ENCODE data around the gene GPR137B.
A peak's percentile ranks its signal among the peaks of the same experiment; 100 is the strongest.

The GPR137B gene

DNA sequence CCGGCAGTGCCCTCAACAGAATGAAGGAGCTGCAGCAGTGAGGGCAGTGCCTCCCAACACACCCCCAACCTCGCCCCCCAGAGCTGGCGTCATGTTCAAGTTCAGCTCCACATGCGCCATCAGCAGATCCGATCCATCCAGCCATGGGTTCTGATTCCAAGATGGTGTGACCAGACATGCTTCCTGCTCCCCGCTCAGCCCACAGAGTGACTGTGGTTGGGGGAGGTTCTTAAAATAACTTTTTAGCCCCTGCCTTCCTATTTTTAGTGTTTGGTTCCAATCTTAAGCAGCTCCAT, 30.1 kb upstream of the GPR137B start:
- no peak for FAIRE-seq
- no peak for DNase-seq (ENCODE audit: insufficient read length, low spot score)
- TF ChIP-seq POU2F2 (IDR thresholded peaks at IDR 0.05; ENCODE audit: low read depth, low read length) = no peak

DNA sequence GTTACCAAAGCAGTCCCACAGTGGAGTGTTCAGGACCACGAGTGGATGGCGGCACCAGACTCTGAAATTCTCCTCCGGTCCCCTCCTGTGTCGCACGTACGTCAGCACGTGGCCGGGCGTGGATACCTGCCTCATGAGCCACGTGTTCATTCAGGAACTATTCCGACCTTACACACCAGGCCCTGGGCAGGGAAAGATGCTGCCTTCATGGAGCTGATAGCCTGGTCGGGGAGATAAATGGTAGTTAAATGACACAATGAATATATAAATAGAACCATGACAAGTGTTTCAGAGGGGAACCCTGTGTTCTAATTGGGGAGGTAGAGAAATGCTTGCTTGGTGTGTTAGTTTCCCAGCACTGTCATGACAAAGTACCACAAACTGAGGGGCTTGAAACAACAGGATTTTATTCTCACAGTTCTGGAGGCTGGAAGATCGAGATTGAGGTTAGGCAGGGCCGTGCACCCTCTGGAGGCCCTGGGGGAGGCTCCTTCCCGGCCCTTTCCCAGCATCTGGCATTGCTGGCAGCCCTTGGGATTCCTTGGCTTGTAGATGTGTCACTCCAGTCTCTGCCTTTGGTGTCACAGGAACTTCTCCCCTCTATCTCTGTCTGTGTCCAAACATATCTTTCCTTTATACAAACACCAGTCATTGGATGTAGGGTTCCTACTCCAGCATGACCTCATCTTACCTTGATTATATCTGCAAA, 28.9 kb upstream of the GPR137B start:
- FAIRE-seq (no peak), DNase-seq (ENCODE audit: insufficient read length, low spot score) (no peak)
- TF ChIP-seq PAX5 (IDR thresholded peaks at IDR 0.05; ENCODE audit: insufficient read depth, low read length, severe bottlenecking) (no peak), SPI1 (IDR thresholded peaks at IDR 0.05; ENCODE audit: low read depth, low read length) (no peak), POLR2AphosphoS5 (IDR thresholded peaks at IDR 0.05; ENCODE audit: low read depth, low read length) (no peak), POU2F2 (IDR thresholded peaks at IDR 0.05; ENCODE audit: low read depth, low read length) (no peak), POLR2A (IDR thresholded peaks at IDR 0.05; ENCODE audit: low read depth, low read length) (no peak), TAF1 (IDR thresholded peaks at IDR 0.05; ENCODE audit: low read depth, low read length) (no peak)

DNA sequence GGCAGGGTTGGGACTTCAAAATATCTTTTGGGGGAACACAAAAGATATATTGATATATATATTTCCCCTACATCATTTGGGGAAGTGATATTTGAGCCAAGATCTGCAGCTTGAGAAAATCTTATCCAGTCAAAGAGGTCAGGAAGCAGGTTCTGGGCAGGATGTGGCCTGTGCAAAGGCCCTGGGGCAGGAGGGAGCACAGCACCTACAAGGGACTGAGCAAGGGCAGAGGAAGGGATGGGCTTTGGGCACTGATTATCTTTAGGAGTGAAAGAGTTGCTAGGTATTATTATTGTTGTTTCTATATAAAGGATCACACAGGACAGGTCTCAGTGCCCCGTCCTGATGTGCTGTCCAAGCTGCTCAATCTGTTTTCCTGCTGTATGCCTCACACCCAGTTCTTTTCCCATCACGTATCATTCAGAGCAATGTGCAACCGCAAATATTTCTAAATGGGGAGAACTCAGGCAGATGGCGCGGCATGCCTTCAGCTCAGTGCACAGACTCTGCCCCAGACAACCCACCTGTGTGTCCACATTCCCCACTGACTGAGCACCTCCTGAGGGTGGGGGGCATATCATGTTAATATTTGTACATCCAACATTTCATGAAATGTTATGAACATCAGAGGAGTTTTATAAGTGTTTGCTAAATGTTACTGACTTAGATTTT, 28.1 kb upstream of the GPR137B start:
- TF ChIP-seq POLR2A (IDR thresholded peaks at IDR 0.05; ENCODE audit: low read depth, low read length) (no peak), SPI1 (IDR thresholded peaks at IDR 0.05; ENCODE audit: low read depth, low read length) (no peak; the same call in 1 of the 2 replicates), POU2F2 (IDR thresholded peaks at IDR 0.05; ENCODE audit: low read depth, low read length) (no peak), POLR2AphosphoS5 (IDR thresholded peaks at IDR 0.05; ENCODE audit: low read depth, low read length) (no peak), PAX5 (IDR thresholded peaks at IDR 0.05; ENCODE audit: insufficient read depth, low read length, severe bottlenecking) (no peak), TAF1 (IDR thresholded peaks at IDR 0.05; ENCODE audit: low read depth, low read length) (no peak)
- no peak for FAIRE-seq
- DNase-seq (ENCODE audit: insufficient read length, low spot score) = no peak

DNA sequence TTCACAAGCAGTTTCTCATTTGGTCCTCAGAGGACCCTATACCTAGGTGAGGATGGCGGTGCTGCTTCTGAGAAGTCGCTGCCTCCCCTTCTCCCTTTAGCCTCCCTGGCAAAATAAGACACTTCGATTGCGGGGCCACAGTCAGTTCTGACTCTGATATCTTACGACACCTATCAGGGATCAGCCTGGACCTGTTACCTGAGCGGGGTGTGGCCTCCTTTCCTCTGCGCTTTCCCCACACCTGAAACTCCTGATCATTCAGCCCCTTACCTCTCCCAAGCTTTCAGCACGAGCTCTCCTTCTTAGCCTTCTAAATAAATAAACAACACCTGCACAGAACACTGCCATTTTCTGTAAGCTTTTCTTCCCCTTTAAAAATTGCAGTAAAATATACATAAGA, 24.6 kb upstream of the GPR137B start:
- no peak for DNase-seq (ENCODE audit: insufficient read length, low spot score)
- no peak for TF ChIP-seq POU2F2 (IDR thresholded peaks at IDR 0.05; ENCODE audit: low read depth, low read length)
- TF ChIP-seq SPI1 (IDR thresholded peaks at IDR 0.05; ENCODE audit: low read depth, low read length) = no peak
- TF ChIP-seq PAX5 (IDR thresholded peaks at IDR 0.05; ENCODE audit: insufficient read depth, low read length, severe bottlenecking) = no peak
- TF ChIP-seq TAF1 (IDR thresholded peaks at IDR 0.05; ENCODE audit: low read depth, low read length) = no peak
- no peak for TF ChIP-seq POLR2A (IDR thresholded peaks at IDR 0.05; ENCODE audit: low read depth, low read length)
- TF ChIP-seq POLR2AphosphoS5 (IDR thresholded peaks at IDR 0.05; ENCODE audit: low read depth, low read length) = no peak
- FAIRE-seq = no peak

DNA sequence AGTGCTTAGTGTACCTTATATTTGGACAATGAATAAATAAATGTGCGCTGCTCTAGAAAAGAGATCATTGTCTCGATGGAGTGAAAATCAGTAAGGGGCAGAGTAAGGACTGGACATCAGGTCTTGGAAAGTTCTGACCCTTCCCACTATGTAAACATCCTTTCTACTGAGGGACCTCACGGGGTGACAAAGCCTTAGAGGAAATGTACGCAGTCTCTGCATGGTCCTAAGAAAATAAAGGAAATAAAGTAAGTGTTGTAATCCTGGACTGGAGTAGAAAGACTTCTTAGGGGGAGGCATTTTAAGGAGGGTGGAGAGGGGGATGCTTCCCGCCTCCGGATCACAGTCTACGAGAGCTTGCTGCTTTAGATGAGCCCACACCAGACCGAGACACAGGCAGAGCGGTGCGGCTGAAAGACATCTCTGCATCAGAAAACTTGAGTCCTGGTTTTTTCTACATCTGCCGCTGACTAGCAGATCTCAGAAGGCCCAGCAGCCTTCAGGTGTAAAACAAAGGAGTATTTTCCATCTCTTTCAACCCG, 22.3 kb upstream of the GPR137B start:
- DNase-seq (ENCODE audit: insufficient read length, low spot score) (no peak), FAIRE-seq (no peak)
- no peak for TF ChIP-seq POLR2AphosphoS5 (IDR thresholded peaks at IDR 0.05; ENCODE audit: low read depth, low read length)
- TF ChIP-seq POLR2A (IDR thresholded peaks at IDR 0.05; ENCODE audit: low read depth, low read length) = no peak
- TF ChIP-seq TAF1 (IDR thresholded peaks at IDR 0.05; ENCODE audit: low read depth, low read length) = no peak
- TF ChIP-seq PAX5 (IDR thresholded peaks at IDR 0.05; ENCODE audit: insufficient read depth, low read length, severe bottlenecking) = no peak
- TF ChIP-seq POU2F2 (IDR thresholded peaks at IDR 0.05; ENCODE audit: low read depth, low read length) = no peak
- TF ChIP-seq SPI1 (IDR thresholded peaks at IDR 0.05; ENCODE audit: low read depth, low read length) = no peak

DNA sequence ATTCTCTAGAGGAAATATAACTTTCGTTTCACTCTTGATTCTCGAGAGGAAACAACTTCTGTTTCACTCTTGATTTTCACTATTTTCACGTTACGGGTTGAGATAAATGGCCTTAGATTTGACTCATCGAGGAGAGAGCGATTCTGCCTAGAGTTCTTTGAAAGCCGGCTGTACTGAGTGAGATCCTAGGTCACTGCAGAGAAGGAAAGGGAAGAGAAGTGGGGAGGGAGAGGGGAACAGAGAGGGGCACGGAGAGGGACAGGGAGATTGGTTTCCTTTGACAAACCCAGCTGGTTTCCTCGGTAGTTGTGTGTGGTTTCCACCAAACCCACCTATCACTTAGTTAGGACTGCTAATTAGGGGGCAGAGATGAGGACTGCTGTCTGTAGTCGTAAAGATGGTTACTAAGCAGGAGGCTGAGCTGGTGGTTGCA, 21.6 kb upstream of the GPR137B start:
- FAIRE-seq = peak; percentile 82
- TF ChIP-seq PAX5 (IDR thresholded peaks at IDR 0.05; ENCODE audit: insufficient read depth, low read length, severe bottlenecking) (no peak), SPI1 (IDR thresholded peaks at IDR 0.05; ENCODE audit: low read depth, low read length) (peak; percentile 38; the same call in 1 of the 2 replicates), TAF1 (IDR thresholded peaks at IDR 0.05; ENCODE audit: low read depth, low read length) (no peak)
- no peak for DNase-seq (ENCODE audit: insufficient read length, low spot score)

DNA sequence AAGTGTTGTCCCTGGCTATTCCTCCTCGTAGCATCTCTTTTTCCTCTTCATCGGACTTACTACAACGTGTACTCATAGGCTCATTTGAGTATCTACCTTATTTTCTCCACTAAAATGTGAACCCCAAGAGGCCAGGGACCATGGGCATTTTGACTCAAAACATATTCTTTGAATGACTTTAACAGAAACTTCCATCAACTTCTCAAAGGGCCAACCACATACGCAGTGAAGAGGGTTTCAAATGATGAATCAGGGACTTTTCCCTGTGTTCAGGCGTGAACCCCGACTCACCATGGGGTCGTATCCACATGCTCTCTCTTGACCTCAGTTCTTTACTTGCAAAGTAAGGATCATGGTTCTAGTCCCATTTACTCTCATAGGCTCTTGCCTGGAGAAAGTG, 20.2 kb upstream of the GPR137B start:
- FAIRE-seq (no peak), DNase-seq (ENCODE audit: insufficient read length, low spot score) (no peak)
- TF ChIP-seq PAX5 (IDR thresholded peaks at IDR 0.05; ENCODE audit: insufficient read depth, low read length, severe bottlenecking) (no peak), POLR2AphosphoS5 (IDR thresholded peaks at IDR 0.05; ENCODE audit: low read depth, low read length) (no peak), SPI1 (IDR thresholded peaks at IDR 0.05; ENCODE audit: low read depth, low read length) (no peak), TAF1 (IDR thresholded peaks at IDR 0.05; ENCODE audit: low read depth, low read length) (no peak), POU2F2 (IDR thresholded peaks at IDR 0.05; ENCODE audit: low read depth, low read length) (no peak), POLR2A (IDR thresholded peaks at IDR 0.05; ENCODE audit: low read depth, low read length) (no peak)

DNA sequence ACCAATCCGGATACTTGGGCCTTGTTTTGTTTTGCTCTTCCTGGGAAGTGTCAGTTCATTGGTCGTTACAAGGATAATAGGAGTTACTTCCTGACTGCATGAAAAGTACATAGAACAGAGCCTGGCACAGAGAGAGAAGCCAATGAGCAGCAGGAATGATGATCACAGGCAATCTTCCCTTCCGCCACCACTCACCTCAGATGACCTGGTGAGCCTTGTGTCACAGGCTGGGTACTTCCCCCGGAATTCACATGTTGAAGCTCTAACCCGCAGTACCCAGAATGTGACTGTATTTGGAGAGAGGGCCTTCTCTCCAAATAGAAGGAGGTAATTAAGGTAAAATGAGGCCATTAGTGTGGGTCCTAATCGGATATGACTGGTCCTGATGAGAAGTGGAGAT, 18.8 kb upstream of the GPR137B start:
- DNase-seq (ENCODE audit: insufficient read length, low spot score) (no peak), FAIRE-seq (no peak)
- TF ChIP-seq POLR2A (IDR thresholded peaks at IDR 0.05; ENCODE audit: low read depth, low read length) (no peak), SPI1 (IDR thresholded peaks at IDR 0.05; ENCODE audit: low read depth, low read length) (no peak), POU2F2 (IDR thresholded peaks at IDR 0.05; ENCODE audit: low read depth, low read length) (no peak), PAX5 (IDR thresholded peaks at IDR 0.05; ENCODE audit: insufficient read depth, low read length, severe bottlenecking) (no peak), POLR2AphosphoS5 (IDR thresholded peaks at IDR 0.05; ENCODE audit: low read depth, low read length) (no peak), TAF1 (IDR thresholded peaks at IDR 0.05; ENCODE audit: low read depth, low read length) (no peak)

DNA sequence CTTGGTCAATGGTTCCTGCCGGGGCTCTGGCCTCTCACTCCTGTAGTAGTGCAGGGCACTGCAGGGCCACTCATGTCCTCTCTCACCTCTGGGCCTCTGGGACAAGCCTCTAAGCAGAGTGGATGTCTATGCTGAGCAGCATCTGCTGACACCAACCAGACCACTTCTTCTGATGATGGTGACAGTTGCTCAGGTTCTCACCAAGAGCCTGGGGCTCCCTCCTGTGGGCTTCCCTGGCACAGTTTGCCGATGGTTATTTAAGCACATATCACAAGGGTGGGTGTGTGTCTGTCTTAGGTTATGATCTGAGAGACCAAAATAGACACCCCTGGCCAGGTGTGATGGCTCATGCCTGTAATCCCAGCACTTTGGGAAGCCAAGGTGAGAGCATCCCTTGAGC, 17.4 kb upstream of the GPR137B start:
- FAIRE-seq (no peak), DNase-seq (ENCODE audit: insufficient read length, low spot score) (no peak)
- no peak for TF ChIP-seq POLR2A (IDR thresholded peaks at IDR 0.05; ENCODE audit: low read depth, low read length)
- no peak for TF ChIP-seq SPI1 (IDR thresholded peaks at IDR 0.05; ENCODE audit: low read depth, low read length)
- TF ChIP-seq TAF1 (IDR thresholded peaks at IDR 0.05; ENCODE audit: low read depth, low read length) = no peak
- TF ChIP-seq POLR2AphosphoS5 (IDR thresholded peaks at IDR 0.05; ENCODE audit: low read depth, low read length) = no peak
- no peak for TF ChIP-seq POU2F2 (IDR thresholded peaks at IDR 0.05; ENCODE audit: low read depth, low read length)
- TF ChIP-seq PAX5 (IDR thresholded peaks at IDR 0.05; ENCODE audit: insufficient read depth, low read length, severe bottlenecking) = no peak

DNA sequence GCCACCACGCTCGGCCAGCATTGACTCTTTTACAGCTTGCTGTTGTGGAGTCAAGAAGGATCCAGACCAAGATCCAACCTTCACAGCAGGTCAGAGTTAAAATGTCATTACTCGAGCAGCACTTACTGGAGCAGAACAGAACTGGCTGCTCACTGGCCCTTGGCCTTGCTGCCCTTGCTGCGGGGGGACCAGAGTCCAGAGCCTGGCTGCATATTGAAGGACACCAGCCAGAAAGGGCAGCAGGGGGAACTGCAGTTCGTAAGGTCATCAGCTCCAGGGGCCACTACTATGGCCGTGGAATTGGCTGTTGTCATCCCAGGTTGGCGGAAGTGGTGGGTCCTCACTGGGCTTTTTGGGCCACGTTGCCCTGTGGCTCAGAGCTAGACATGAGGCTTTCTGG, 15.3 kb upstream of the GPR137B start:
- TF ChIP-seq TAF1 (IDR thresholded peaks at IDR 0.05; ENCODE audit: low read depth, low read length) = no peak
- no peak for TF ChIP-seq POLR2A (IDR thresholded peaks at IDR 0.05; ENCODE audit: low read depth, low read length)
- no peak for TF ChIP-seq SPI1 (IDR thresholded peaks at IDR 0.05; ENCODE audit: low read depth, low read length)
- TF ChIP-seq POU2F2 (IDR thresholded peaks at IDR 0.05; ENCODE audit: low read depth, low read length) = no peak
- DNase-seq (ENCODE audit: insufficient read length, low spot score) (no peak), FAIRE-seq (no peak)

All from GM12891 (cell line).